H1 (cell line): ENCODE data around the gene CNTNAP1.

Experiments used
- POLR2A ChIP-seq, 2 experiments: IDR thresholded peaks; 1 replicate in 1 of 2; 2 replicates in 1 of 2; pipeline ENCODE4 v1.6.1; 2011; ENCODE audit warnings: low read depth in 2 of 2, low read length in 2 of 2, mild to moderate bottlenecking in 2 of 2; ENCODE audit errors: control extremely low read depth in 1 of 2
- TF ChIP-seq, protein P1 (sequence below), 3 experiments: IDR thresholded peaks; 1 replicate in 2 of 3; 2 replicates in 1 of 3; pipeline versions ENCODE4 v1.5.1 to v1.6.1; 2011; ENCODE audit warnings: low read length in 3 of 3, mild to moderate bottlenecking in 3 of 3, inconsistent platforms in 2 of 3, low read depth in 1 of 3, moderate library complexity in 1 of 3; ENCODE audit not compliant: insufficient read depth in 1 of 3; ENCODE audit errors: control extremely low read depth in 1 of 3

DNA sequence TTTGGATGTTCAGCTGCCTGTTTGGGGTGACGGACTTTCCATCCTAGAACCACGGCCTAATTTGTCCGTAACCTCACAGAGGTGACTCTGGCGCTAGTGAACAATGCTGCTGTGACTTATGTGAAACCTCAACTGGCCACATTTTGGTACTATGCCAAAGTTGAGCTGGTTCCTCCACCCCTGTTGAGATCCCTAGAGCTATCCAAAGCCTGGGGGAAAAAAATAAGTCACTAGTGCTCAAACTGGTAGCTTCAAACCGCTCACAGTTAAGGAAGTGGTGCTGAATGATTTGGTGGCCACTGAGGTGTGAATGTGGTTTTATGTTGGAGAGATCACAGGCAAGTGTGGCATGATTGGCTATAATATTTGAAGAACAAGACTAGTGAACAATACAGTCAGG is 34.6 kb upstream of the CNTNAP1 start:
- TF ChIP-seq, protein P1, sequence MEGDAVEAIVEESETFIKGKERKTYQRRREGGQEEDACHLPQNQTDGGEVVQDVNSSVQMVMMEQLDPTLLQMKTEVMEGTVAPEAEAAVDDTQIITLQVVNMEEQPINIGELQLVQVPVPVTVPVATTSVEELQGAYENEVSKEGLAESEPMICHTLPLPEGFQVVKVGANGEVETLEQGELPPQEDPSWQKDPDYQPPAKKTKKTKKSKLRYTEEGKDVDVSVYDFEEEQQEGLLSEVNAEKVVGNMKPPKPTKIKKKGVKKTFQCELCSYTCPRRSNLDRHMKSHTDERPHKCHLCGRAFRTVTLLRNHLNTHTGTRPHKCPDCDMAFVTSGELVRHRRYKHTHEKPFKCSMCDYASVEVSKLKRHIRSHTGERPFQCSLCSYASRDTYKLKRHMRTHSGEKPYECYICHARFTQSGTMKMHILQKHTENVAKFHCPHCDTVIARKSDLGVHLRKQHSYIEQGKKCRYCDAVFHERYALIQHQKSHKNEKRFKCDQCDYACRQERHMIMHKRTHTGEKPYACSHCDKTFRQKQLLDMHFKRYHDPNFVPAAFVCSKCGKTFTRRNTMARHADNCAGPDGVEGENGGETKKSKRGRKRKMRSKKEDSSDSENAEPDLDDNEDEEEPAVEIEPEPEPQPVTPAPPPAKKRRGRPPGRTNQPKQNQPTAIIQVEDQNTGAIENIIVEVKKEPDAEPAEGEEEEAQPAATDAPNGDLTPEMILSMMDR (IDR thresholded peaks at IDR 0.05; ENCODE audit: control extremely low read depth in 1 of 3, insufficient read depth in 1 of 3, low read depth in 1 of 3, low read length in 3 of 3) = no peak
- no peak for TF ChIP-seq POLR2A (IDR thresholded peaks at IDR 0.05; ENCODE audit: control extremely low read depth in 1 of 2, low read depth in 2 of 2, low read length in 2 of 2)
